GM10248 (cell line): ENCODE results near the gene GABPB1.

ENCODE experiments used
- CTCF ChIA-PET: fragments of 300-600 bp; sonication (Branson Sonifier 250); formaldehyde crosslinking; extraction: SDS; loops from one replicate; lab custom pipeline; 2021; ENCODE audit warnings: antibody characterized with exemption; lab: Yijun Ruan, JAX
- POLR2A ChIA-PET: fragments of 350-650 bp; sonication (Branson Sonifier 250); formaldehyde crosslinking; extraction: SDS; loops from one replicate; lab custom pipeline; 2020; ENCODE audit warnings: antibody characterized with exemption; lab: Yijun Ruan, JAX
- DNase-seq: peaks from one replicate; pipeline ENCODE4 v3.0.0; 2012; ENCODE audit errors: extremely low spot score
- TF ChIP-seq, protein P1 (sequence below): IDR thresholded peaks from 2 replicates; pipeline ENCODE4 v1.5.1; 2012; ENCODE audit warnings: mild to moderate bottlenecking, low read depth; ENCODE audit errors: extremely low read depth, missing control alignments, control extremely low read depth

The GABPB1 gene

DNA sequence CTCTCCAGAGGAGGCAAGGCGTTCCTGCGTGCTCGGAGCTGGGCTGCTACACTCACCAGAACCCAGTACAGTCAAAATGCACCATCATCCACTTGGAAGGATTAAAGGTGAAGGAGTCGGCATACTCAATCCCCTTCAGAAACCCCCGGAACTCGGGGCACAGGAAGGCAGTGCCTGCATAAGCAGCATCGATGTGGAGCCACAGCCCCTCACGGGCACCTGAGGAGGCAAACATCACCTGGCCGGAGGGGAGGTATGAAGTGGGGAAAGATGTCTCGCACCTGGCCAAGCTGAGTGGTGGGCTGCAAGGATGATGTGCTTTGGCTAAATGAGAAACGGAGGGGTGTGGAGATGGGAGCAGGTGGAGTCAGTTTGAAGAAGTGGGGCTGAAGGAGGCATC is 102.4 kb downstream of the GABPB1 start:
- ChIA-PET CTCF (no interaction called here), POLR2A (no interaction called here)
- TF ChIP-seq, protein P1, sequence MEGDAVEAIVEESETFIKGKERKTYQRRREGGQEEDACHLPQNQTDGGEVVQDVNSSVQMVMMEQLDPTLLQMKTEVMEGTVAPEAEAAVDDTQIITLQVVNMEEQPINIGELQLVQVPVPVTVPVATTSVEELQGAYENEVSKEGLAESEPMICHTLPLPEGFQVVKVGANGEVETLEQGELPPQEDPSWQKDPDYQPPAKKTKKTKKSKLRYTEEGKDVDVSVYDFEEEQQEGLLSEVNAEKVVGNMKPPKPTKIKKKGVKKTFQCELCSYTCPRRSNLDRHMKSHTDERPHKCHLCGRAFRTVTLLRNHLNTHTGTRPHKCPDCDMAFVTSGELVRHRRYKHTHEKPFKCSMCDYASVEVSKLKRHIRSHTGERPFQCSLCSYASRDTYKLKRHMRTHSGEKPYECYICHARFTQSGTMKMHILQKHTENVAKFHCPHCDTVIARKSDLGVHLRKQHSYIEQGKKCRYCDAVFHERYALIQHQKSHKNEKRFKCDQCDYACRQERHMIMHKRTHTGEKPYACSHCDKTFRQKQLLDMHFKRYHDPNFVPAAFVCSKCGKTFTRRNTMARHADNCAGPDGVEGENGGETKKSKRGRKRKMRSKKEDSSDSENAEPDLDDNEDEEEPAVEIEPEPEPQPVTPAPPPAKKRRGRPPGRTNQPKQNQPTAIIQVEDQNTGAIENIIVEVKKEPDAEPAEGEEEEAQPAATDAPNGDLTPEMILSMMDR, result no peak
- no peak for DNase-seq

DNA sequence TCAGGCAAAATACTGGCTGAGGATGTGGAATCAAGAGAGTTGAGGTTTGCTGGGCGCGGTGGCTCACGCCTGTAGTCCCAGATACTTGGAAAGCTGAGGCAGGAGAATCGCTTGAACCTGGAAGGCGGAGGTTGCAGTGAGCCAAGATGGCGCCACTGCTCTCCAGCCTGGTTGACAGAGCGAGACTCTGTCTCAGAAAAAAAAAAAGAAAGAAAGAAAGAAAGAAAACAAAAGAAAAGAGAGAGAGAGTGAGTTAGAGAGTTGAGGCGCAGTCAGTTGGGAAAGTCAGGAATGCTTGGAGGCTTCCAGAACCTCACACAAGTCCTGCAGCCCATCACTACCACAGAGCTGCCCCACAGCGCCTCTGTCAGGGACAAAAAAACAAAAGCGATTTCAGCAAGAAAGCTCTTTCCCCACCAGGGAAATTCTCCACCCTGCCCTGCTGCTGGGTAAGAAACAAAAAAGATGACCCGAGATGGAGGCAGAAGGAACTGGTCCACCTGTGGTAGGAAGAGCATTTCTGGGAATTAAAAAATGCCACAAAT is 103.3 kb downstream of the GABPB1 start:
- ChIA-PET POLR2A (interaction anchor here (0.6 kb wide), 1 partner anchor 20 kb away, joined by 3 read pairs; no protein-coding TSS in a partner anchor), CTCF (no interaction called here)
- TF ChIP-seq, protein P1, result no peak
- DNase-seq, result no peak

DNA sequence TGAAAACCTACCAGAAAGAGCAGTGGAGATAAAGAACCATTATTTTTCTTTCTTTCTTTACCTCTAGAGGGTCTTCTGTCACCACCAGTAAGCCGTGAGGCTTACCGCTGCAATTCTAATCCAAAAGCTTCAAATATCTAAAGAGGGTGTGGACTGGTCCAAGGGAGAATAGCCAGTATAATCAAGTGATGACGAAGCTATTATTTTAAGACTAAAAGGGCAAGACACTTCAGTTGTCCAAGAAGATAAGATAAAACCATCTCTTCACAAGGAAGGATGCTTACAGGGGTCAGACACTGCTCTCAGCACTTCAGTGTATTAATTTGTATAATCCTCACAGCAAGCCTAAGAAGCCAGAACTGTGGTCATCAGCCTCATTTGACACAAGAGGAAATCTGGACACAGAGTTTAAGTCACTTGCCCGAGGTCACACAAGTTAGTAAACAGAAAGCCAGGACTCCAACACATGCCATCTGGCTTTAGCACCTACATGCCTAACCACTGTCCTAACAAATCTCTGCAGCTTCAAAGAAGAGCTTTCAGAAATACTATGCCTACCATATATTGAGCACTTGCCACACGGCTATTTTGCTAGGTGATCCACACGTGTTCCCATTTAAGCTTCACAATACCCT is 104.1 kb downstream of the GABPB1 start:
- TF ChIP-seq, protein P1, result no peak
- POLR2A ChIA-PET, result no interaction called here
- DNase-seq, result no peak
- CTCF ChIA-PET, result no interaction called here

DNA sequence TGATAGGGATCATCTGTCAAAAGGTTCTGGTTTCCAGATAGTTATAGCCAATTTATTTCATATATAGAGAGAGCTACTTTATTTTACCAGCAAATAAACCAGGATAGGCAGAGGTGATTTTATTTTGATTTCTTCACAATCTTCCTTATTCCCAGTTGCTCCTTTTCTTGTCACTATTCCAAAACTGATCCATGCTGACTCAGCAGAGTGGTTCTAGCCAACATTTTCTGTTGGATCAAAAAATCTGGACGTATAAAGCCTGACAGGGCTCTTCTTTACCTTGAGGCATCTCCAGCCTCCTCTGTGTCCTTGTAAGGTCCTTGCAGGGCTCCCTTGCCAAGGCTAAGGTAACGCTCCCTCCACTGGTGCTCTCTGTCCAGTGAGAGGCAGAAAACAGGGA is 105.3 kb downstream of the GABPB1 start:
- TF ChIP-seq, protein P1, result no peak
- CTCF ChIA-PET, result interaction anchor here (2.8 kb wide), 1 partner anchor 12 kb away, joined by 8 read pairs; no protein-coding TSS in a partner anchor
- DNase-seq, result no peak
- POLR2A ChIA-PET, result interaction anchor here (0.6 kb wide), 1 partner anchor 51 kb away, joined by 6 read pairs; no protein-coding TSS in a partner anchor

DNA sequence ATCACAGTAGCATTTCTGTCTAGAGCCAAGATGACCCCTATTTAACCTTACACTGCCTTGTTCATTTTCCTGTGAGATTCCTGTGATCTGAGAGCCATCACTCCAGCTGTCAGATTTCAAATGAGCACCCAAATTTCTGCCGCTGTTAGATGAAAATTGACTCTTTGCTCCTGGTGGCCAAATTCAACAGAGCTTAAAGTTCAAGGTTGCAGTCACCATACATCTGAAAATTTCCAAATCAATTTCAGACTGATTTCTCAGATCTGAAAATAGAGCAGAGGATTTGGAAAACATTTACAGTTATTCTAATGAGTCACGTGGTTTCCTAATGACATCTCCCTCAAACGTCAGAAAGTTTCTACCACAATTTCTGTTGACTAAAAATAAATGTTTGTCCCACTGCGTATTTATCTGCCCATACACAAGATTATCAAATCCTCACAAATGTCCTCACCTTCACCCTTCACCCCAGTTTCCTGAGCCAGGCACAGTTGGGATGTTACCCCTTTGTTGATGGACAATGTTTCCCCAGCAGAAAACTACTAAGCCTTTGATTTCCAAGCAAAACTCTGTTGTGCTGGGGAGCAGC is 105.9 kb downstream of the GABPB1 start:
- no peak for DNase-seq
- CTCF ChIA-PET, result interaction anchor here (0.8 to 2.9 kb wide), 4 partner anchors 8 to 67 kb away, joined by 3 to 8 read pairs (median 5); no protein-coding TSS in a partner anchor
- TF ChIP-seq, protein P1, result no peak
- POLR2A ChIA-PET, result interaction anchor here (0.6 kb wide), 1 partner anchor 51 kb away, joined by 6 read pairs; no protein-coding TSS in a partner anchor

DNA sequence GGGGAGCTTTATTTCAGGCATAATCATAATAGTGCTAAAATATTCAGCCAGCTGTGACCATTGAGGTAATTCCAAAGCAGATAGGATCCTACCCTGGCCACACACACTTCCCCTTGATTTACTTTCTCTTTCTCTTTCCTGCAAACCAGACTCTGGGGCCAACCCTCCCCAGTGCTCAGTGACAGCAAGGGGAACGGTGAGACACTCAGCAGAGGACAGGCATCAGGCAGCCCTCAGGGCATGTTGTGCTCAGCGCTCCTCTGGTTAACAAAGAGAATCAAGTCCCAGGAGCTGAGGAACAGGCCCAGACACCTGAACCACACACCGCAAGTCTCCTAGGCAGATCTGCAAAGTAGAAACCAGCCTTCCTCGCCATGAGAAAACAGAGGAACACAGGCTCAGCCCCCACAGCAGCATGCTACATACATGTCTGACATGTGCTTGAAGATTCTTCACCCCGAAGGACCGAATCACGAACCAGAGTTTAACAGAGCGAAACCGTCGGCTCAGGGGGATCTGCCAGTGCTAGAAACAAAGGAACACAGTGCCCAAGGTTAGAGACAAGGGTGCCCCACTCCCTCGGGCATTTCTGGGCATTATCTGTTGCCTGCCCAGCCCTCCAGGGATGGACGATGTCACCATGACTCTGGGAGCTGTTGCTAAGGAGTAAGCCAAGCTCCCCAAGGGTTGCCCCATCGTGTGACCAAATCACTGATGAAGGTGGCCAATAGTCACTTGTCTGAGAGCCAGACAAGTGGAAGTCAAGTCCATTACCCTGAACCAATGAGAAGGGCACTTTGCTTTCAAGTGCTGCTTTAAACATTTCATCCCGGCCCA is 107.0 kb downstream of the GABPB1 start:
- TF ChIP-seq, protein P1, result no peak
- POLR2A ChIA-PET, result no interaction called here
- peak; percentile 70 for DNase-seq
- CTCF ChIA-PET, result interaction anchor here (0.8 to 2.9 kb wide), 5 partner anchors 9 to 68 kb away, joined by 3 to 8 read pairs (median 4); no protein-coding TSS in a partner anchor
